HG03196 (cell line): ENCODE measurements around the gene DNAI4.
"Not testable (repeated sequence)": the region's sequence is repeated elsewhere in the genome, so short reads cannot be mapped to it uniquely, and the experiment has no call there.

Experiments used
- ATAC-seq: cut with Tn5 transposase; IDR thresholded peaks from one replicate; pipeline ENCODE4 v1.9.1; 2021; ENCODE audit not compliant: unreplicated experiment

Gene DNAI4, protein sequence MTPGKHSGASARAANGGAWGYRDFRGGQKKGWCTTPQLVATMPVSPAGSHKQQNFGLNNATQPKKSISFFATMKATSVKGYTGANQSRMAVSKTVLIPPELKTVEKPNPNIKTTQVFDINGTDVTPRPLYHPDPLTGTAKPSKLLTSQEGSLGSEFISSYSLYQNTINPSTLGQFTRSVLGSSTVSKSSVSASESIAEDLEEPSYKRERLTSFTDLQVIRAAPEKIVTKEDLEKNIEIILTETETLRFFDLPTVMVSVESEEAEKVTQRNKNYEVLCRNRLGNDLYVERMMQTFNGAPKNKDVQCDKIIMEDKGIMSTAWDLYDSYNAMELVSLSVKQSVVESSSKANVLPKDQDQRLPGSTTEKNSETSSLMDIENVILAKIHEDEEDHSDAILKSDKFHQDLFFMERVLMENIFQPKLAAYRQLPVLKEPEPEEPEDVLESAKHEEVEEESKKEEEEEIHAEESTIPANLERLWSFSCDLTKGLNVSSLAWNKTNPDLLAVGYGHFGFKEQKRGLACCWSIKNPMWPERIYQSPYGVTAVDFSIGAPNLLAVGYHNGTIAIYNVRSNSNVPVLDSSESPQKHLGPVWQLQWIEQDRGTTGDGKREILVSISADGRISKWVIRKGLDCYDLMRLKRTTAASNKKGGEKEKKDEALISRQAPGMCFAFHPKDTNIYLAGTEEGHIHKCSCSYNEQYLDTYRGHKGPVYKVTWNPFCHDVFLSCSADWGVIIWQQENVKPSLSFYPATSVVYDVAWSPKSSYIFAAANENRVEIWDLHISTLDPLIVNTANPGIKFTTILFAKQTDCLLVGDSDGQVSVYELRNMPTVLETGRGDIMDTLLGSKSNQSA

DNA sequence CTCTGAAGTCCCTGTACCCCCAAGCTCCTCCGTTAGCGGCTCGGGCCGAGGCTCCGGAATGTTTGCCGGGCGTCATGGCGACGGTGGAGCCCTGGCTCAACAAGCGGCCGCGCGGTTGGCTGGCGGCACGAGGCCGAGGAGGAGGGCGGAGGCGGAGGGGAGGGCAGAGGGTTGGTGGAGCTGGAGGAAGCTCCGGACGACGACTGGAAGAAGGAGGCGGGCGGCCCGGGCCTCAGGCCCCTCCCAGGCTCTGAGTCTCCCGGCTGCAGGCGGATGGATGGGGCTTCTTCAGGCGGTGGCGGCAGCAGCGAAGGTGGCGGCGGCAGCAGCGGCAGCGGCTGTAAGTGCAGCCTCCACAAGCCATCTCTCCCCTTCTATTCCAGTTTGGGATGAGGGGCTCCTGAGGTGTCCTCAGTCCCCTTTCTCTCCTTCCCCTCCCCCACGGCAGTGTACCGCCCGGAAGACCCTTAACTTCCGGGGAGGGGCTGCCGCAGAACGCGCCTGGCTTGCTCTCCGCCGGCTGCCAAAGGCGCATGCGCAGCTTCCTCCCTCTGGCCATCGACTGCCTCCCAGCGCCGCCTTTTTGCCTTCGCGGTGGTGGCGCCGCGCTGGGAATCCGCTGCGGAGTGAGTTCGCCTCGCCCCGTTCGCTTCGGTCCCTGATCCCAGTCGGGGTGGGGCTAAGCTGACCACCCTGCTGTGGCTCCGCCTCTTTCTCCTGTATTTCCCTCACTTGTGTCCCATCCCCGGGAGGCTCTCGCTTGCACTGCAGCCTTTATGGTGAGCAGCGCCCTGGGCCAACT, at the start of gene DNAI4, which contains the start of gene MIER1:
TSS of gene DNAI4 (minus strand) at position 101 of the 802 bp plus-strand sequence. CDS start at position 76, 25 bp downstream.
TSS of gene MIER1 (plus strand) at position 235 of the 802 bp plus-strand sequence. CDS start at position 274, 39 bp downstream.
- peak; percentile 93 for ATAC-seq

DNA sequence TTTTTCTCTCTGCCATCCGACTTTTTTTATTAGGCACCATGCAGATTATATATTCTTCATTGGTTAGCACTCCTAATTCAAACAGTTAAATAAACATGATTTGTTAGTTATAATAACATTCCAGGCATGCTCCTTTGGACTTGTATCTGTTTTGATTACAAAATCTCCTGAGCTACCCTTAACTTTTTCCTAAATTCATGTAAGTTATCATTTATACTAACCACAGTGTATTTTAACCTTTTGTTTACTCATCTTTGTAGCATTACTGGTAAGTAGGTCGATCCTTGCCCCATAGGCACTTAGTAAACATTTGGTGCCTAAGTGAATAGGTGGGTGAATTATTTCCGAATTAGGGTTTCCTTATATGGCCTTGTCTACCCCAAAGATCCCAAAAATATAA, 43.9 kb upstream of the DNAI4 start:
- no peak for ATAC-seq

DNA sequence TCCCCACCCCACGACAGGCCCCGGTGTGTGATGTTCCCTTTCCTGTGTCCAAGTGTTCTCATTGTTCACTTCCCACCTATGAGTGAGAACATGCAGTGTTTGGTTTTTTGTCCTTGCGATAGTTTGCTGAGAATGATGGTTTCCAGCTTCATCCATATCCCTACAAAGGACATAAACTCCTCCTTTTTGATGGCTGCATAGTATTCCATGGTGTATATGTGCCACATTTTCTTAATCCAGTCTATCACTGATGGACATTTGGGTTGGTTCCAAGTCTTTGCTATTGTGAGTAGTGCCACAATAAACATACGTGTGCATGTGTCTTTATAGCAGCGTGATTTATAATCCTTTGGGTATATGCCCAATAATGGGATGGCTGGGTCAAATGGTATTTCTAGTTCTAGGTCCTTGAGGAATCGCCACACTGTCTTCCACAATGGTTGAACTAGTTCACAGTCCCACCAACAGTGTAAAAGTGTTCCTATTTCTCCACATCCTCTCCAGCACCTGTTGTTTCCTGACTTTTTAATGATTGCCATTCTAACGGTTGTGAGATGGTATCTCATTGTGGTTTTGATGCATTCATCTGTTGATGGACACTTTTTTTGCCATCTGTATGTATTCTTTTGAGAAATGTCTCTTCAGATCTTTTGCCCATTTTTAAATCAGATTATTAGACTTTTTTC, 41.7 kb upstream of the DNAI4 start:
- ATAC-seq, result not testable (repeated sequence)

DNA sequence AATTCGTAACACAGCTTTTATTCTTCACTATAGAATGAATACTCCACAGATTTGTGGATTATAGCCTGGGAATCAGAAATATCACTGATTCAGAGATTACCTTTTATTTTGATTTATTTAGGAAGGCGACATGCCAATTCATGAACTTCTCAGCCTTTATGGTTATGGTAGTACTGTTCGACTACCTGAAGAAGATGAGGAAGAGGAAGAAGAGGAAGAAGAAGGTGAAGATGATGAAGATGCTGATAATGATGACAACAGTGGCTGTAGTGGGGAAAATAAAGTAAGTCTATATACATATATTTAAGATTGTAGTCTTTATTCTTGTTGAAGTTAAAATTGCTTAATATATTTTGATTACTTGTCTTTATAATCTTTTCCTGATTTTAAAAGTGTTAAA, 33.3 kb upstream of the DNAI4 start:
- no peak for ATAC-seq

DNA sequence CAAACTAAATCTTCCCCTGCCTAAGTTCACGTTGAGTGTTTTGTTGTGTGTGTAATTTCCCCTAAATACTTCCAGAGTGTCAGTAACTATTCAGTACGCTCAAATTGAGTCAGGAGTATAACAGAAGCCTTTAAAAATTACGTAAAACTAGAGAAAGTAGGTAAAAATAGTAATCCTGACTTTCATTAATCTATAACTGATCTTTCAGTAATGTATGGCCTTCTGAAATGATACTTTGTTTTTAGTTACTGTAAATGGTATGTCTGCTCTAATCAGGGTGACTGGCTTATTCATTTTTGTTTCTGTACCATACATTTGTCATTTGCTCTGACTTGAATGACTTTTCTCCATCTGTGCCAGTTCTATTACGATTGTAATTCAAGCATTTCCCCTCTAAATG, 29.6 kb upstream of the DNAI4 start:
- peak; percentile 75 for ATAC-seq

DNA sequence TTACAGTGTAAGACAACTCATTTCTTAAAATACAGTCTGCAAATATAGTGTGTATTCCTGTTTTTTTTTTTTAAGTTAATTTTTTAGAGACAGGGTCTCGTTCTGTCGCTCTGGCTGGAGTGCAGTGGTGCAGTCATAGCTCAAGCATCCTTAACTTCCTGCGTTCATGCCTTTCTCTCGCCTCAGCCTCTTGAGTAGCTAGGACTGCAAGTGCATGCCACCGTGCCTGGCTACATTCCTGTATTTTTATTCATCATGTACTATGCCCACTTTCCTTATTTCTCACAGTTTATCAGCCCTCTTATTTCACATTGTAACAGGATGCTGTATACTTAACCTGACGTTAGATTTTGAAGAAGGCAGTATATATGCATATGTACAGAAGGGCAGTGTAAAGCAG, 26.9 kb upstream of the DNAI4 start:
- ATAC-seq, result no peak

DNA sequence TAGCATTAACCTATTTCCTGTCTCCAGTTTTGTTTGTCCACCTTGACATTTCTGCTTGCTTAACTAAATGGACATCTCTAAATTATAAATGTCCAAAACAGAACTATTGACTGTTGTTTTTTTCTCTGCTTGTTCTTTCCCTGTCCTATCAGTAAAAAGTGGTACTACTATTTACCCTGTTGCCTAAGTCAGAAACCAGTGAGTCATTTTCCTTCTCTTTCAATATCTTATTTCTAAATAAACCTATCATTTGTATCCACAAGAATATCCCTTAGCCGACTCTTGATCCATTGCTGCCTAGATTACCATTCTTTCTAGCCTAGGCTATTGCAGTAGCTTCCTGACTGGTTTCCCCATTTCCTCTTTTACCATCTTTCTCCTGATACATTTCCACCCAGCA, 22.6 kb upstream of the DNAI4 start:
- no peak for ATAC-seq

DNA sequence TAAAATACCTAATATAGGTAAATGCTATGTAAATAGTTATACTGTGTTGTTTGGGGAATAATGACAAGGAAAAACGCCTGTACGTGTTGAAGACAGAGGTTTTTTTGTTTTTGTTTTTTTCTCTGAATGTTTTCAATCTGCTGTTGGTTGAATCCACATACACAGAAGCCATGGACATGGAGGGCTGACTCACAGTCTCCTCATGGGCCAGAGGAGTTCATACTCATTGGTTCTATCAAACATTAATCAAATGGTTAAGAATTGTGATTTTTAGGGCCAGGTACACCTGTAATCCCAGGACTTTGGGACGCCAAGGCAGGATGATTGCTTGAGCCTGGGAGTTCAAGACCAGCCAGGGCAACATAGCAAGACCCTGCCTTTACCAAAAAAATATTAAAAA, 20.7 kb upstream of the DNAI4 start:
- ATAC-seq, result no peak

DNA sequence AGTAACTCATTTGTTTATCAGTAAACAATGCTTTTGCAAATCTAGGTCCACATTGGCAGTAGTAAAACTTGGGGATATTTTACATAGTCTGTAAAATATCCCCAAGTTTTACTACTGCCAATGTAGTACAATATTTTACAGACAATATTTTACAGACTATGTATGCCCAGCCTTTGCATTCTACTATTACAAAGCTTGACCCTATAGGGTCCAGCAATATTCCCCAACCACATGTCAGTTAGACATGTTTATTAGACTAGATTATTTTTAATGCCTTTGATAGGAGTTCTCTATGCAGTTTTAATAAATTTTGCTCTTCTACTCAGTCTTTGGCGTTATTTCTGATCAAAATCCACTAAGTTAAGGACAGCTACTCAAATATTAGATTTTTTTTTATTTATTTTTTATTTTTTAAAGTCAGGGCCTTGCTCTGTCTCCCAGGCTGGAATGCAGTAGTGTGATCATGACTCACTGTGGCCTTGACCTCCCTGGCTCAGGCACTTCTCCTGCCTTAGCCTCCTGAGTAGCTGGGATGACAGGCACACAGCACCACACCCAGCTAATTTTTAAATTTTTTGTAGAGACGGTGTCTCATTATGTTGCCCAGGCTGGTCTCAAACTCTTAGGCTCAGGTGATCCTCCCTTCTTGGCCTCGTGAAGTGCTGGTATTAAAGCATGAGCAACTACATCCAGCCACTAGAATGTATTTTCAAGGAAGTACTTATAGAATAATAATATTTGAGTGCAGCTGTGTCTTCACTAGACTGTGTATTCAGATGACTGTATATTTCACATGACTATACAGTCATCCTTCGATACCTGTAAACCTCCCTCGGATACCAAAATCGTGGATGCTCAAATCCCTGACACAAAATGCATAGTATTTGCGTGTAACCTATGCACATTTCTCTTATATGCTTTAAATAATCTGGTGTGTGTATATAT, 19.9 kb upstream of the DNAI4 start:
- no peak for ATAC-seq

DNA sequence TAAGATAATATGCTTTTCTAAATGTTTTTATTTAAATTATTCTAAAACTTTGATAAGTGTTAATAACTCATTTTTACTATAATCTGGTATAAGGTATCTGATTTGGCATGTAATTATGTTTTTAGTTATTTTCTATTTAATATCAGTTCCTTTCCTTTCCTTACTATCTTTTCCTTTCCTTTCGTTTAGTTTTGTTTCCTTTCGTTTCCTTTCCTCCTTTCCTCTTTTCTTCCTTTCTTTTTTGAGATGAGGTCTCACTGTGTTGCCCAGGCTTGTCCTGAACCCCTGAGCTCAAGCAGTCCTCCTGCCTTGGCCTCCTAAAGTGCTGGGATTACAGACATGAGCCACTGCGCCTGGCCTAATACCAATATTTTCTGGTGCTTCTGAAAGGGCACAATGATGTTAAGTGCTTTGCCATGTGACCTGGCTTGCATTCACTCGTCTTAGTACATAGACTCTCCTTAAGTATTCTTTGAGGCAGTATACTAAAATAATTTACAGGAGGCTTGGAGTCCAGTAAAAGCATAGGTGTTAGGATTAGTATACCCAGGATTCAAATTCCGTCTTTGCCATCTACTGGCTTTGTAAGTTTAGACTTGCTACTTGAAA, 18.8 kb upstream of the DNAI4 start:
- ATAC-seq, result no peak

DNA sequence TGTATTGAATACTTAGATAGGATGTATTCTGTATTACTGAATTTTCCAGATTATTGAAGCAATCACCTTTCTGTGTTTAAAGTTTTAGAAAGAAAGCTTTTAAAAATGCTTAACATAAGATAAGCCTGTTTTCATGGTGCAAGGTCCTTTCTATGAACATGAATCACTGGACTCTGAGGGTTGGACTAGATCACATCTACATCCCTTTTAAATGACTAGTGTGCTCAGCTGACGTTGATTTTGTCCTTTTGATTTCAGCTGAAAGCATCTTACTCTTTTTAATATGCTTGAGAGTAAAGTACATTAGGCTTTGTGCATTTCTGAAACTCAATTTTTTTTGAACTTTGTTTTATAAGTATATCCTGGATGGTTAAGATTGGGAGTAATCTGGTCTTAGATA, 16.3 kb upstream of the DNAI4 start:
- no peak for ATAC-seq

DNA sequence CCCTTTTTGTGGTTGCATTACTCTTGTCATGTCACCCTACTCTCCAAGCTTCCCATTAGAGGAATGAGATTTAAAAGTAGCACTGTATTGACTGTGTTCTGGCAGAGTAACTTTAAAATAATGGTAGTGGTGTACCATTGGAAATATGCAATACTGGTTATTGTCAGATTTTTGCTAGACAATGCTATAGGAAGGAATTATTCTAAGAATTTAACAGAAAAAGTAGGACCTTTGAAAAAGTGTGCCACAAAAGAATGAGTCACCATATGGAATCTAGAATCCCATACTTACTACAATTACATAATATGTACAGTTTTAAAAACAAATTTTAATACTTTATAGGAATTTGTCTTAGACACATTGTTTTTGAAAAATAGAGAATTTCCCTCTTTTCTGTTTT, 14.0 kb upstream of the DNAI4 start:
- ATAC-seq, result no peak

DNA sequence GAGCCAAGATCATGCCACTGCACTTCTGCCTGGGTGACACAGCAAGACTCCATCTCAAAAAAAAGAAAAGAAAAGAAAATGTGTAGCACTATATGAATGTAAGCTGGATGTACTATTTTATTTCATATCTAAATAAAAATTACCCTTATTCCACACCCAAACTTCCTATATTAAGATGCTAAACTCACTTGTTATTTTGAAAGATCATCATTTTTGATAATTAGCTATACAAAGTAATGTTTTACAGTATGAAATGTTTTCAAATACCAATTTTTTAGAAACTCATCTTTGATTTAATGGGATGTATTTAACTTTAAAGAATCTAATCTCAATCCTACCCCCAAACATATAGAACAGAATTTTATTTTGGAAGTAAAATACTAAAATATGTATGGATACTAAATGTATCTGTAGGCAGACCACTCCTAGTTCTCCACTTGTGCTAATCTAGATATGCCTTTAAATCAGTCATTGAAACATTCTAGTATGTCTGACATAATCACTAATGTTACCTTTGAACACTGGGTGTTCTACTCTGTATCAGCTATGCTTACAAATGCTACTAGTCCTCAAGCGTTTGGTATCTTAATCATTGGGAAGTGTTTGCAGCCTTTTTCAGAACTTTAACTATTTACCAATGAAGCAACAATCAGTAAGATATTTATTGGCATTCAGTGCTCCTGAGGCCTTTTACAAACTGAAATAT, 13.0 kb upstream of the DNAI4 start:
- no peak for ATAC-seq

DNA sequence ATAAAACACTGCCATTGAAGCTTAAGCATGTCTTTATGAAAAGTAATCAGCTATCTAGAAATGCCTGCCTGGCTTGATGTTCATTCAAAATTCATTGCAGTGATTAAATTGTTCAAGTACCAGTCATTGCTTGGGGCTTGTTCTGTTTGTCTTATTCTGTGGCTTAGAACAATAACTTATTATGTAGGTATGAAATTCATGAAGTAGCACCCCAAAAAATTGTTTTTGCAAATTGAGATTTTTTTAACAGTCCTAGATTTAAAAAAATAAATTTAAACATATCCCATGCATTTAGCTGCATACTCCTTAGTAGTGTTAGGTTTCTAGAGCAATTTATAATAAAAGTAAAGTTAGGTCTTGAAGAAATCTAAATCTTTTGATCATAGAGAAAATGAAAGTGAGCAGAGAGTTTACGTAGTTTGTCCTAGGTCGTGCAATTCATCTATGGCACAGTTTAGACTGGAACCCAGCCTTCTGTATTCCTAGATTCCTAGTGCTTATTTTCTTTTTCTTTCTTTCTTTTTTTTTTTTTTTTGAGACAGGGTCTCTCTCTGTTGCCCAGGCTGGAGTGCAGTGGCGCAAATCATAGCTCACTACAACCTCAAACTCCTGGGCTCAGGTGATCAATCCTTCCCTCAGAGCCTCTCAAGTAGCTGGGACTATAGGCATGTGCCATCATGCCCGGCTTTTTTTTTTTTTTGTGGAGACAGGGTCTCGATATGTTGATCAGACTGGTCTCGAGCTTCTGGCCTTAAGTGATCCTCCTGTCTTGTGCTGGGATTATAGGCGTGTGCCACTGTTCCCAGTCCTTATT, 9.4 kb upstream of the DNAI4 start:
- ATAC-seq, result no peak

DNA sequence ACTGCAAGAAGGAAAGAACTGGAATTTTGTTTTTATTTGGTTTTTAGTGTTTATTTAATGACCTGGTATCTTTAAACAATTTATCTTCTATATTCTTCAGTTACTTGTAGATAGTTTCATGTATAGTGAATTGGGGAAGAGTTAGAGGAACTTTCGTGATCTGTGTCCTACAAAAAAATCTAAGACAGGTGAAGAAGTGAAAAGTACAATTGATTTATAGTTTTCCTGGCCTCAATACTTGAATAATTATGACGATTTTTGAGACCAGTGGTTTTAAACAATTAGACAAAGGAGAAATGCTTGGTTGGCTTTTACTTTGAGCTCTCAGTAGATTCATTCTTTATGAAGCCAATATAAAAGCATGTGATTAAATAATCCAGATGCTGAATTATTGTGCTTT, 7.6 kb upstream of the DNAI4 start:
- ATAC-seq, result no peak

DNA sequence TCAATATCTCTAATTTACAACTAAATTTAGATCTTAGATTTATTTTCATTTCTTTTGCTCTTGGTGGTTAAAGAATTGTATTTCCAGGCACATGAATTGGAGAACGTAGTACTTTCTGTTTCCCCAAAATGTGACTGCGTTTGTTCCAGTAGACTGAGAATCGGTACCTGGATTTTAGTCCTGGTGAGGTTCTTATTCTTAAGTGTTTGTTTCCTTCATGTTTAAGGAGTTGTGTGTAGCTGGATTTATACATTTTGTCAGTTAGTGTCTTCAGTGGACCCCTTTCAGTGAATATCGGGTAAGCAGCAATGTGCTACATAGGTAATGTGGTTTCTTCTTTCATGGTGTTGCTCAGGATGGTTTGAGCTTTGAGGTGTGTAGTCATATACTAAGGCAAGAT, 6.9 kb upstream of the DNAI4 start:
- ATAC-seq, result no peak

DNA sequence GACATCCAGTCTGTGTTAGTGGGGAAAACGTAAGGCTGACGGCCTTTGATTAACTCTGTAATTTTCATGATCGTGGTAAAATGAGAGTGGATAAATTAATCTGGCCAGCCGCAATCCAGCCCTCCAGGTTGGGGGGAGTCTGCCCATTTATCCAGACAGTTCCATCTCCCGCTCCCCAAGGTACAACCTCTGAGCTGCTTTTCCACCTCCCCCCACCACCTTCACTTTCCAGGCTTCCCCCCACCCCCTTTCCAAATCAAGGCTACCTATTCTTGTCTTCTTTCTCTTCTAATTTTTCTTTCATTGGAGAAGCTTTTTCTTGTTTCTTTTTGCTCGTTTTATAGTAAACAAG, 6.1 kb upstream of the DNAI4 start:
- no peak for ATAC-seq
